DND-41 (cell line): ENCODE results near the gene SLC29A2.

ENCODE experiments used
- CTCF ChIP-seq: IDR thresholded peaks from 2 replicates; pipeline ENCODE4 v1.5.1; 2012; ENCODE audit warnings: borderline replicate concordance, low read length, moderate library complexity, mild to moderate bottlenecking; ENCODE audit not compliant: poor library complexity, severe bottlenecking; ENCODE audit errors: extremely low read depth
- EZH2 ChIP-seq: IDR thresholded peaks from 3 replicates; pipeline ENCODE4 v1.6.1; 2012; ENCODE audit warnings: borderline replicate concordance, low read depth, mild to moderate bottlenecking, moderate library complexity, low read length, inconsistent platforms; ENCODE audit not compliant: severe bottlenecking

DNA sequence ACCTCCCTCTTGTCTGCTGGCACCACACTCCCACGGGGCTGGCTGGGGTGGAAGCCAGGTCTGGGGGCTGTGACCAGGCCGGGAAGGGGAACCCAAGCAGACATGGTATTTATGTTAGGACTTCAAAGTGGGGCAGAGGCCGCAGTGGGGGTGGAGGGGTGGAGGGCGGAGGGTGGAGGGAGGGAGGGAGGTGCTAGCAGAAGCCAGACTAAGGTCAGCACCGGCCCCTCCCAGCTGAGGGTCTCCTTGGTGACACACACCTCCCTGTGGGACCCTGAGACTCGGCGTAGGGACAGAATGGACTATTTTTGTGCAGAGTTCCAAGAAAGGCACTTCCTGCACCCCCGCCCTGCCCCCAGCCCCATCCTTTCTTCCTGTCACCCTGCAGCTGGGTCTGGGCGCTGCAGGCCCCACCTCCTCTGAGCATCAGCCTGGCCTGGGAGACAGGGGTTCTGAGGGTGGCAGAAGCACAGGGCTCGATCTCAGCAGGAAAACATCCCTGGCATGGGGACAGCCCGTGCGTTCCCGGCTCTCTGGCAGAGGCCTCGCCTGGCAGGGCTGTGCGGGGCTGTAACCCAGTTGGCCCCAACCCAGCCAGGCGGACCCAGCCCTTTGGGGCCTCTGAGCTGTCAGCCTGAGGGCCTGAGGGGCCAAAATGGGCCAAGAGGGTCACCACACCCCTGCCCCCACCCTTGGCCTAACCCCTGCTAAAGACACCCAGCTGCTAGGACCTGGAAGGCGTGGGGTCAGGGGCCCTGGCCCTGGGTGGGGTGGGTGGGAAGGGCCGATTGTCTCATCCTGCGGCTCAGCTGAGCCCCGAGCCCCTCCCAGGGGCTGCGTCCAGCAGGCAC lies 45.1 kb downstream of the SLC29A2 start:
- TF ChIP-seq CTCF (no peak), EZH2 (no peak)
